Epidermal melanocyte (primary cell): Measurements from ENCODE around the gene EEF1A2.

Experiments
- DNase-seq: peaks from one replicate; pipeline ENCODE4 v3.0.0; 2011; ENCODE audit warnings: low spot score; ENCODE audit not compliant: insufficient read length

Gene EEF1A2

DNA sequence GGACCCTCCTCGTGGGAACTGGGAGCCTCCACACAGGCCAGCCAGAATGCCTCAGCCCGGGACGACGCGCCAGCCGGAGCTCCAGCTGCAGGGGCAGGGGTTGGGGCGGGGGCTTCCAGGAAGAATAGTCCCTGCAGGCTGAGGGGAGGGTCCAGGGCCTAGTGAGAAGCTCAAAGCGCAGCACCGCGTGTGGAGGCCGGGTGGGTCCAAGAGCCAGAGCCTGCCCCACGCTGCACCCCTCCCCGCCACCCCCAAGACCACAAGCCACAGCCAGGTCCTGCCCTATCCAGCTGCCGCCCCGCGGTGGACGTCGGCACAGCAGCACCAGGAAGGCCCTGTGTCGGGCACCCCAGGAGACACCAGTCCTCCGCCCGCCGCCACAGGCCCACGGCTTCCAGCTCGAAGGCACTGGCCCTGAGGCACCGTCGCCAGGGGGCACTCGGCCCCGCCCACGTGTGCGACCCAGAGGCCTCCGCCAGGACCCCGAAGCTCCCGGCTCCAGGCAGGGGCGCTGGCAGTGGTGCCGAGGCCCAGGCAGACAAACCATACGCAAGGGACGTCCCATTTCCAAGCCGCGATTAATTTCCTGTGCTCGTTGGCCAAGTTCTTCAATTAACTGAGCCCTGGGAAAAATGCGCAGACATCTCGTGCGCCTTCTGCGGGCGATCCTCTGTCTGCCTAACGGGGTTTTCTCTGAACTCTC is 45.9 kb downstream of the EEF1A2 start:
- DNase-seq, result no peak

DNA sequence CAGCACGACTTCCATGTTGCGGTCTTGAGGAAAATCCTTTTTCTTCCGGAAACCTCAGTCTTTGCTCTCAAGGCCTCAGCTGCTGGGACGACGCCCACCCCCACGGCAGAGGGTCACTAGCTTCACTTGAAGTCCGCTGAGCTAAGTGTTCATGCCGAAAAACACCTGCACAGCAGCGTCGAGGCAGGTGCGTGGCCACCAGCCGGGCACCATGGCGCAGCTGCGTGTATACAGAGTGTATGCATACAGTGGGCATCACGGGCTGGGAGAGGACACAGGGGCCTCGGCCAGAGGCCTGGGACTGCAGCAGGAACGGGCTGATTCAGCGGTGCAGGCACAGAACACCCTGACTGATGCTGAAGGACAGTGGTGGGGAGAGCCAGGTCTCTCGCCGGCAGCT is 46.5 kb downstream of the EEF1A2 start:
- no peak for DNase-seq

DNA sequence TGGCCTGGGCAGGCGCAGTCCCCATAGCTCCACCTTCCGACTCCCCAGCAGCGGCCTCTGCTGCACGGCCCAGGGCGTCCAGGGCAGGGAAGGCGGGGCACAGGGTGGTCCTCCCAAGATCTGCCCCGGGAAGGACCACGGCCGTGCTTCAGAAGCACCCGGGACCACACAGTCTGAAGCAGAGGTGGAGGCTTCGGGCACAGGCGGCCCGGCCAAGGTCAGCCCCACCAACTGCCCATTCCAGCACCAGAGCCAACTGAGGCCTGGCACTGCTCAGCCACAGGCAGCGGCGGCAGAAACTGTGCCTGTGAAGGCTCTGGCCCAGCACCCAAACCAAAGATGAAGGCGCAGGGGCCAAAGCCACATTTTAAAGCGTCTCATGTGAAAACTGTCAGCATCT is 47.1 kb downstream of the EEF1A2 start:
- DNase-seq, result no peak

DNA sequence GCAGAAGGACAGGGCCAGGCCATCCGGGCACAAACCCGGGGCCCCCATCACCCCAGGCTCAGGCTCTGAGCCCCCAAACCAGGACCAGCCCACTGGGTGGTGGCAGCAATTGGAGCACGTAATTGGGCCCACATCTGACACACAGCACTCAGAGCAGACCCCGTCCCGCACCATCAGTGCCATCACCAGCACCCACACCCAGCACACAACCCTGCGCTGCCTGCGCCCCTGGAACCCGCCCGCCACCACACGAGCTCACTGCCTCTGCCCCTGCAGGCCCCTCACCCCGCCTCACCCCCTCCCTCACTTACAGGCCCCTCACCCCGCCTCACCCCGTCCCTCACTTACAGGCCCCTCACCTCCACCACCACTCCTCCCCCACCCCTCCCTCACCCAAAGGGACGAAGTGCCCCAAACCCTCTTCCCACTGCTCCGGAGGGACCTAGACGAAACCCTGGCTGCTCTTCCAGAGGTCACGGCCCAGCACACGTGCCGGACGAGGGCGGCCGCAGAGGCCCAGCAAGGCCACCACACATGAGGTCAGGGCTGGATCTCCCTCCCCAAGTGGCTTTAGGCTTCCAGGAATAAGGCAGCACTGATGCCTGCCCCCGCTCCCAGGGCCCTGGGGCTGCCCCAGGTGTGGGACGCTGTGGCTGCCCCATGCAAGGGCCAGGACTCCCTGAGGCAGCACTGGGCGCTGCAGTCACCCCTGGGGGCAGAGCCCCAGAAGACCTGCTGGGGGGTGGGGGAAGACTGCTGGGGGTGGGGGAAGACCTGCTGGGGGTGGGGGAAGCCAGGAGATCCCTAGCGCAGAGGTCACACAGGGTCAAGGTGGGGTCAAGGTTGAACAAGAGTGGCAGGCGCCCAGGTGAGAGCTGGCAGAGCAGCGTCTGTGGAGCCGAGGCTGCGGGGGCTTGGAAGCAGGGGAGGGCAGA is 48.8 kb downstream of the EEF1A2 start:
- DNase-seq, result no peak

DNA sequence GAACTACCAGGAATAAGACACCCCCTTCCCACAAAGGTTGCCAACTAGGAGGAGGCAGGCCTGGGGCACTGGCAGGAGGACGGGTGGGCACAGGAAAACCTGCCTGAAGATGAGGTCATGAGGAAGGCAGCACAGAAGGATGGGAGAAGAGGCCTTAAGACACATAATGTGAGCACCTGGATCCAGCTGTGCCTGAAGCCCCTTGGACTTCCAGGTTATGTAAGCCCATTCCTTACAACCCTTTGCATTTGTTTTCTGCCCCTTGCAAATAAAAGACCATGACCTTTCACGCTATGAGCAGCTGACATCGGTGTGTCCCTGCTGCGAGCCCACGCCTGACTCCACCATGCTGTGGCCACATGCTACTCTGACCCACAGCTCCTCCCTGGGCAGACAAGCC is 49.9 kb downstream of the EEF1A2 start:
- no peak for DNase-seq

DNA sequence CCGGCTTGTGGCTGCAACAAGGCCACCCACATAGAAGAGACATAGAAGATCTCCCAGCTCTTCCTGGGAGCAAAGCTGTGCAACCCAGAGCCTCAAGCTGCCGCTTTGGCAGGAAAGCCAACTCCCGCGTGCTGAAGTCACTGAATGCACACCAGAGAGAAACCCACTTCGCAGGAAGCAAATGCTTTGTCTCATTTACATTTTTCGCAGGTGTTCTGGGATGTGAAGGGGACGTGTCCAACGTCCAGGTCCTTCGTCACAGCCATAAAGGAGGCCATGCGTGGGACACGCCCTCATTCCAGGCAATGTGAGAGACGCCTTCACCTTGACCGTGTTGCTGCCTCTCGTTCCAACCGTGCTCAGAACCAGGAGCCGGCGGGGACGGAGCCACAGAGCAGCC is 50.9 kb downstream of the EEF1A2 start:
- no peak for DNase-seq

DNA sequence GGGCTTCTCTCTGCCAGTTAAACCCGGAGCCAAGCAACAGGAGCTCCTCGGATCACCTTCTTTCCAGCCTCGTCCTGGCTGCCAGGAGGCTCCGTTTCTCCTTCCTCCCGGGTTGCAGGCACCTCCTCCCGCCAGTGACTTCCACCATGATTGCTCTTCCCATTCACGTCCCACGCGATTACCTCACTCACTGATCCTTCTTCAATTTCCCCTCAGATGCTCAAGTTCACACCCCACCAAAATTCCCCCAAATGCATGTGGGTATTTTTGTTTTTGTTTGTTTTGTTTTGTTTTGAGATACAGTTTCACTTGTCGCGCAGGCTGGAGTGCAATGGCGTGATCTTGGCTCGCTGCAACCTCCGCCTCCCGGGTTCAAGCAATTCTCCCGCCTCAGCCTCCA is 51.6 kb downstream of the EEF1A2 start:
- no peak for DNase-seq

DNA sequence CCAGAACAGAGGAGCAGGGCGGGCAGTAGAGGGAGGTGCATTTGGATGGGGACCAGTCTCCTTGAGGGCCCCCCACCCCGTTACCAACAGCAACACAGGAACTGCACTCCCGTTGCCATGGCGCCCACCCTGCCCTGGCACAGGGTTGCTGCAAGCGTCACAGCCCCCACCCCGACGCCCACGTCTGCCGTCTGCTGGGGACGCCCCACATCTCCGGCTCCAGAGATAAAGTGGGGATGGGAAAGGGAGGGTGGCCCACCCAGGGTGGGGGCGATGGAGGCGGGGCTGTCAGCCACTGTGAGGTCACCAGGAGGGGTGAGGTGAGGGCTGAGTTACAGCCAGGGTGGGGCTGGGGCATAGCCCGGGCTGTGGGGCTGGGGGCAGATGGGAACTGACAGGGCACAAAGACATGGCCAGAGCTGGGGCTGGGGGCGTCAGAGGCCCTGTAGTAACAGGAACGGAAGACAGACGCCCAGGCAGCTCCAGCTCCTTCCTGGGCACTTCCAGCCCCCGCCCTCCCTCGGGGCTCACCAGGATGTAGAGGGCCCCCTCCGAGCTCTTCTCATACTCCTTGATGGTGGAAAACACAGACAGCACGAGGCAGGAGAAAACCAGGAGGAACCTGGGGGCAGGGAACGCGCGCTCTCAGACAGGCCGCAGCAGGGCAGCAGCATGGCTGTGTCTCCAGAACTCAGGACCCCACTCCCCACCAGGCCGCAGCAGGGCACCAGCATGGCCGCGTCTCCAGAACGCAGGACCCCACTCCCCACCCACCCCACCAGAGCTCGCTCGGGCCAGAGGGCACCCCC is 52.5 kb downstream of the EEF1A2 start:
- no peak for DNase-seq

DNA sequence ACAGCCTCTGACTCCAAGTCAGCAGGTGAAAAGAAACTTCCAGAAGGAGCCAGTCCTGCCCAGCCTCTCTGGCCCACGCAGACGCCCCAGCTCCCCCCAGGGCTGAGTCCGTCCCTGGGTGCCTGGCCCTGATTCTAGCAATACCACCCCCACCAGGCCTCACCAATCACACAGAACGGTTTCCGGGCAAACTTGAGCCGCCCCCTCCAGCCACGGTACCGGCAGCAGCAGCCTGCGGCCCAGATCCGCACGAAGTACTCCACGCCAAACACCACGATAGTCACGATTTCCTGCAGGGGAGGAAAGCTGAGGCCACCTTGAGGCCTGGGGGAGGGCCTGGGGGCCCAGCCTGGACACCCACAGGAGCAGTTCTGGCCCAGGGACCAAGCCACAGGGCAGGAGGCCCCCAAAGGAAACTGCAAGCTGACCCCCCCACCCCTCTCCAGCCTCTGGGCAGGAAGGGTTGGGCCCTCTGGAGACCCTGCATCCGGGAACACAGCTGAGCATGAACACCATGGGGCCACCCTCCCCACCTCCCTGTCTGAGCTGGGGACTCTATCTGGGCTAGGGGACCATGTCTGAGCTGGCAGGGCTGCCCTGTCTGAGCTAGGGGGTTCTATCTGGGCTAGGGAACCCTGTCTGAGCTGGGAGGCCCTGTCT is 53.7 kb downstream of the EEF1A2 start:
- no peak for DNase-seq

DNA sequence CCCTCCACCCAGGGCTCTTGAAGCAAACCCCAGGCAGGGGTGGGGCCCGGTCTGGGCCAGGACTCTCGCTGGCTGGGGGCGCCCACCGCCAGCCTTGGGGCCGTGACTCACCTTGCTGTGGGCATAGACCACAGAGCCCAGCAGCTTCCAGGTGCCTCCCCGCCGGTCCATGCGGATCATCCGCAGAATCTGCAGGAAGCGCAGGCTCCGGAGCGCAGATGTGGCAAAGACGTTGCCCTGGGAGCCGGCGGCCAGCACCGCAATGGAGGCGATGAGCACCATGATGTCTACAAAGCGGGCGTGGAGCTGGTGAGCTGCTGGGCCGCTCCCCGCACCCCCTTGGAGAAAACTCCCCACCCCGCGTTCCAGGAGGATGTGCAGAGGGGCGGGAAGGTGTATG is 54.3 kb downstream of the EEF1A2 start:
- DNase-seq, result no peak

DNA sequence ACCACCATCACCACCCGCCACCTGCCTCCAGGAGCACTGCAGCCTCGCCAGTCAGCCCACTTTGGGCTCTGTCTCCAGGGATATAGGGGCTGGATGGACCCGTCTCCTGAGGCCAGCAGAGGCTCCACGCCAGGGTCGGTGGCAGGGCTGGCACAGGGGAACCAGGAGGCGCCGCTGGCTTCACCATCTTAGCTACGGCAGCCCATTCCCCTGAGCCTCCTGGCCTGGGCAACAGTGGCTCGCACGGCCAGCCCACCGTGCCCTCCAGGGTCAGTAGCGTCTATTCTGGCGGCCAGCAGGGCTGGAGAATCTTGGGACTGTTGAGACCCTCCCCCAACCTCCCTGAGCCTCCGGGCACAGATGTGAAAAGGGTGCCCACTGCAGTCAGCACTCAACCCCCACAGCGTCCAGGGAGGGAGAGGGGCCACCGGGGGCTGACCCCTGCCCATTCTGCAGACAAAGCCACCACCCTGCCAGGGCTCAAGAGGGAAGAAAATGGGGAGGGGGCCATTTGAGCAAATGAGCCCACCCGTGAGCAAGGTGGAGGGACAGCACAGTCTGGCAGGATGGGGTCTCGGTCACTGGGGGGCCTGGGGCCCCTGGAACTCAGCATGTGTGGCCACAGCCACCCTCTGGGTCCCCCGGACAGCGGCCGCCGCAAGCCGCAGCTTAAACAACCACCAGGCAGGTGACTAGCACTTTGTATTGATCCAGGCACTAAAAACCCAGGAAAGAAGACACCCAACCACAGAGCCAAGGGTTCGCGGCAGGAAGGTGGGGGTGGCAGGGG is 55.1 kb downstream of the EEF1A2 start:
- DNase-seq, result no peak

DNA sequence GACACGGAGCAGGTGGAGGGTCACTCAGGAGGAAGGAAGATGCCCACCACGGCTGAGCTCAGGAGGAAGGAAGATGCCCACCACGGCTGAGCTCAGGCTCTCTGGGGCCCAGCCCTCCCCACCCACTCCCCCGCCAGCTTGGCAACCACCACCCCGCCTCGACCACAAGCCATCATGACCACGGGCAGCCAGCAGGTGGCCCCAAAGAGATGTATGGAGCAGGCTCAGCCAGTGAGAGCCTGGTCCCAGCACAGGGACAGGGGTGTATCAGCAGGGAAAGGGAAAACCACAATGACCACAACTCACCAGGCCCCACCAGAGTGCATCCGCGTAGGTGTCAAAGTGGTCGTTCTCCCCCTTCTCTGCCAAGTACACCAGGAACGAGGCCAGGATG is 56.8 kb downstream of the EEF1A2 start:
- no peak for DNase-seq

DNA sequence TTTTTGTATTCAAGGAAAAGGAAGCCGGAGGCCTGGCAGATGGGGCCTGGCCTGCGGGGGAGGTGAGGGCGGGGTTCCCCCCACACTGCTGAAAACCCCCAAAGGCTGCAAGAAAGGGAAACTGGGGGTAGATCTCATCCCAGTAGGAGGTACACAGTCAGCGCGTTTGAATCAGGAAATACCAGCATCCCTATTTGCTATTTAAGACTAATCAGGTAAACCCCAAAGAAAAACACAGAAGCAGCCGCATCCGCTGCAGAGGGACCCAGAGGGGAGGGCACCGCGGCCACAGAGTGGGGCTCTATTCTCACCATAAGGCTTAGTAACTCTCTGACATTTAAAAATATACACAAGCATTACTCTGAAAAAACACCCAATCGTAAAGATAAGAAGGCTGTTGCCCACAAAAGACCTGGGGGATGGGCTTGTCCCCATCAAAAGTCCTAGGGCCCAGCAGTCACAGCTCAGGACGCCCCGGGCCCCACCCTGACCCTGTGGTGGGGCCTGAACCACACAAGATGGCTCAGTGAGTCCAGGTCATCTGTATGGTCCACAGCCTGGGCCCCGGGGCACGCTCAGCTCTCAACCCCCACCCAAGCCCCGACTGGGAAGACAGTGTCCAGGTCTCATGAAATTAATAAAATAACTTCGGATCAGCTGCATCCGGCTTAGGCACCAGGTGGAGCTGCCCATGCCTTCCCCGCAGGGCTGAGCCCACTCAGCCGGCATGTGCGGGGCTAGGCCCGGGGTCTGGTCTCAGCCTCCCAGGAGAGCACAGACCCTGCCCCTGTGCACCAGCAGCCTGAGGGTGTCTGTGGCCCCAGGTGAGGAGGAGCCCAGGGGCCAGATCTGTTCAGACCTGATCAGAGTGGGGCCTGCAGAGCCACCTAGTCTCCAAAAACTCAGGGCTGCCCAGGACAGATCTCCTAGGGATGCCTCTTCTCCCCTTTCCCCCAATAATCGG is 57.5 kb downstream of the EEF1A2 start:
- no peak for DNase-seq

DNA sequence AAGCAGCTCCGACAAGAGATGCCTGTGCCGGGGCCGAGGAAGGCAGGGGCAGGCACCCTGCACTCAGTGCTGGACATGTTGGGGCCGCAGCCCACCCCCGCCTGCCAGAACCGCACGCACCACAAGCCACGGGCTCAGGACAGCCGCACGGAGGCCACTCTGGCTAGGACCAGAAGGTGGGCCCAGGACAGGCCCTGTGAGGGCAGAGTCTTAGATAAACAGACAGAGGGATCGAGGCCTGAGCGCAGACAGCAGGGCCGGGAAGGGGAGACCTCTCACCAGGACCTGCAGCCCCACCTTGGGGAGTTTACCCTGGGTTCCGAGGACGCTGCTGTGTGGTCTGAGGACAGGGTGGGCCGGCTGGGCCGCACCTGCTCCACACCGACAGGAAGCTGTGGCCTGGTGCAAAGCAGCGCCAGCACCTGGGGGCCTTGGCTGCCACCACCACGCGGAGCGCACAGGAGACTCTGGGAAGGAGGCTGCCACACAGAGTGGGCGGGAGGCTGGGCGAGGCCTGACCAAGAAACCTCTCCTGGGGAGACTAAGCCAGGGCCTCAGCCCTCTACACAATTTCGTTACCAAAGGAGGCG is 58.4 kb downstream of the EEF1A2 start:
- no peak for DNase-seq

DNA sequence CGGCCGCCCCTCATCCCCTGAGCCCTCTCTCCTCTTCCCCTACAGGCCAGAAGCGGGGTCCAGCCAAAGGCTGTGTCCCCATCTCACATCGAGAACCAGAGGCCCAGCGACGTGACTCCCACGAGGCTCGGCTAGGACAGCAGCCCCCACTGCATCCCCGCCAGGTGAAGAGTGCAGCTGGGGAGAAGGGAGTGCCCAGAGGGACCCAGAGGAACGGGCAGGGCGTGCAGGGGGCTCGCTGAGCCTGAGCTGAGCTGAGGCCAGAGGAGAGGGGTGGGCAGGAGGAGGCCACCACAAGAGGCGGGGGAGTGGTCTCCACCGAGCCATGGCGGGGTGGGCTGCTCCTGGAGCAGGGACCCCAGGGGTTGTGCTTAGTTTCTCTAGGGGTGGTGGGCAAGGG is 59.0 kb downstream of the EEF1A2 start:
- DNase-seq, result no peak

DNA sequence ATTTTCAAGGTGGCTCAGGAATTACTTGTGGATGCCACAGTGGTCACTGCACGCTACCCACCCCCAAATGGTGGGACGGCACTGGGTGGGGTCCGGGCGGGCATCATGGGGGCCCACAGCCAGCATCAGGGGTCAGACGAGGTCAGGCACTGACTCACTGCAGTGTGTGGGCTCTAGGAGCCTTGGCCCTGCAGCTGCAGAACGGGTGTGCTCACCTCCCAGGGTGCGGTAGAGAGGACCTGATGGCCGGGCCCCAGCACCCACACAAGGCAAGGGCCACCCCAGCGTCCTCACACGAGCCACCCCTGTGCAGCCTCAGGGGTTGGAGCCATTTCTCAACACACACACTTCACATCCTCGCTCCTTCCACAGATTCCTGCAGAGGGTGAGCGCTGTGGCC is 60.8 kb downstream of the EEF1A2 start:
- no peak for DNase-seq
